NB4 (cell line): ENCODE results near the gene CCL20.

Source experiments
- CTCF ChIP-seq: IDR thresholded peaks from one replicate; pipeline ENCODE4 v1.5.1; 2012; ENCODE audit warnings: low read depth, low read length
- MAX ChIP-seq: IDR thresholded peaks from 2 replicates; pipeline ENCODE4 v1.6.1; 2011; ENCODE audit warnings: low read depth, low read length
- POLR2A ChIP-seq: IDR thresholded peaks from 2 replicates; pipeline ENCODE4 v1.6.1; 2011; ENCODE audit warnings: mild to moderate bottlenecking; ENCODE audit not compliant: insufficient read length; ENCODE audit errors: extremely low read depth

GRCh38 chr2:227828477-227828912 lies 14.9 kb downstream of the CCL20 start:
- TF ChIP-seq CTCF (no peak), POLR2A (no peak), MAX (no peak)
